A673 (cell line): Measurements from ENCODE around the gene NANOG. TPM values are rescaled to one million over a fixed set of nuclear protein-coding genes. Genes with fewer than 3 reads are reported as not detected.
"Not testable (repeated sequence)": the region's sequence is repeated elsewhere in the genome, so short reads cannot be mapped to it uniquely, and the experiment has no call there.

ENCODE experiments used
- Bru-seq: library from RNA; stranded (reverse); fragments of 400-500 nt; gene quantifications from one replicate; lab custom pipeline; 2021; lab: Mats Ljungman, UMichigan
- BruChase-seq, 2 experiments: library from RNA; stranded (reverse); fragments of 400-500 nt; gene quantifications; one replicate each; lab custom pipeline; 2021; lab: Mats Ljungman, UMichigan
- BruUV-seq: library from RNA; stranded (reverse); fragments of 400-500 nt; replicated peaks from 2 replicates; lab custom pipeline; 2021; lab: Mats Ljungman, UMichigan
- CTCF ChIA-PET: fragments of 300-600 bp; sonication (Branson Sonifier 250); formaldehyde crosslinking; loops from one replicate; lab custom pipeline; 2022; ENCODE audit warnings: antibody characterized with exemption; lab: Charles Lee
- POLR2A ChIA-PET: fragments of 300-600 bp; sonication (Branson Sonifier 250); formaldehyde crosslinking; loops from one replicate; lab custom pipeline; 2022; ENCODE audit warnings: antibody characterized with exemption; ENCODE audit not compliant: low non-redundant PET; lab: Charles Lee
- DNase-seq: peaks from one replicate; pipeline ENCODE4 v3.0.0-alpha.2; 2015; ENCODE audit warnings: low spot score
- H3K27ac ChIP-seq: fragments of 200-600 bp; sonication (generic); 2 replicates; pipeline ENCODE4 v1.5.1; 2016; ENCODE audit warnings: mixed run types, low read depth, mild to moderate bottlenecking, mixed read lengths, antibody characterized with exemption, low read length; ENCODE audit not compliant: poor library complexity, severe bottlenecking
- H3K27me3 ChIP-seq: fragments of 200-600 bp; sonication (generic); replicated peaks from 2 replicates; pipeline ENCODE4 v1.6.1; 2017; ENCODE audit warnings: mixed run types, low read depth, mild to moderate bottlenecking, mixed read lengths, antibody characterized with exemption, low read length; ENCODE audit not compliant: insufficient read depth, poor library complexity
- H3K36me3 ChIP-seq: fragments of 200-600 bp; sonication (generic); 2 replicates; pipeline ENCODE4 v1.6.1; 2016; ENCODE audit warnings: mixed run types, mild to moderate bottlenecking, mixed read lengths, antibody characterized with exemption, low read length; ENCODE audit not compliant: insufficient read depth, poor library complexity, severe bottlenecking
- H3K4me1 ChIP-seq: fragments of 200-600 bp; sonication (generic); 2 replicates; pipeline ENCODE4 v1.6.1; 2017; ENCODE audit warnings: mixed run types, mild to moderate bottlenecking, mixed read lengths, antibody characterized with exemption, low read length; ENCODE audit not compliant: insufficient read depth, poor library complexity, severe bottlenecking
- H3K4me3 ChIP-seq: fragments of 200-600 bp; sonication (generic); 2 replicates; pipeline ENCODE4 v1.5.1; 2016; ENCODE audit warnings: low read depth, mixed run types, mild to moderate bottlenecking, mixed read lengths, low read length; ENCODE audit not compliant: poor library complexity, severe bottlenecking
- H3K9me3 ChIP-seq: fragments of 200-600 bp; sonication (generic); 2 replicates; pipeline ENCODE4 v1.6.1; 2016; ENCODE audit warnings: mixed run types, low read depth, mild to moderate bottlenecking, mixed read lengths, antibody characterized with exemption, low read length; ENCODE audit not compliant: poor library complexity, severe bottlenecking
- EZH2 ChIP-seq: fragments of 200-600 bp; sonication (generic); IDR thresholded peaks from 2 replicates; pipeline ENCODE4 v1.6.1; 2017; ENCODE audit warnings: borderline replicate concordance, low read depth, mild to moderate bottlenecking, mixed read lengths, antibody characterized with exemption, low read length; ENCODE audit not compliant: poor library complexity, severe bottlenecking
- intact Hi-C: fragments of 100-400 bp; cut with micrococcal nuclease; formaldehyde crosslinking; loops from one replicate; pipeline ENCODE4 v1.10.0; 2022; ENCODE audit not compliant: unreplicated experiment
- long read RNA-seq: library from polyadenylated mRNA; stranded (forward); transcript quantifications from one replicate; pipeline ENCODE4 v2.0.0, GENCODE V29; 2022
- total RNA-seq: library from RNA; stranded (reverse); gene quantifications from 2 replicates; pipeline ENCODE4 v1.2.3, GENCODE V29; 2021
- TF ChIP-seq, protein P1 (sequence below): fragments of 300-800, 200-600 bp; sonication (generic); conservative IDR thresholded peaks from 2 replicates; pipeline ENCODE4 v1.5.1; 2017; ENCODE audit warnings: low read depth, mild to moderate bottlenecking, antibody characterized with exemption, low read length, moderate library complexity, mixed read lengths

Gene NANOG
- not detected in 2 replicates for total RNA-seq
- not detected for Bru-seq, nascent RNA
- BruChase-seq, experiment 1, labeled RNA remaining after a 2-hour chase, result percentile 8 among the genes with signal in this experiment
- BruChase-seq, experiment 2, labeled RNA remaining after a 6-hour chase, result not detected
- long read RNA-seq, result 0 reads

- BruUV-seq, POLR2A ChIA-PET, H3K4me3 ChIP-seq: not testable (repeated sequence)
These were observed at the start of gene NANOG for GRCh38 chr12:7788884-7789528. NANOG (plus strand) TSS chr12:7789402; CDS start chr12:7789615, 213 bp downstream.

GRCh38 chr12:7747246-7747645 is 42.0 kb upstream of the NANOG start, which contains the start of gene CLEC4C:
CLEC4C (minus strand) TSS chr12:7747375; CDS start chr12:7747348, 27 bp downstream.
- Histone ChIP-seq H3K27ac (no peak within 1 kb of the TSS), H3K4me3 (no peak within 1 kb of the TSS), H3K4me1 (no peaks in the 10 kb centered on the region), H3K36me3 (no peaks in the 10 kb centered on the region), H3K27me3 (no peaks in the 10 kb centered on the region), H3K9me3 (no peaks in the 10 kb centered on the region)
- DNase-seq, result no peak
- TF ChIP-seq, protein P1, sequence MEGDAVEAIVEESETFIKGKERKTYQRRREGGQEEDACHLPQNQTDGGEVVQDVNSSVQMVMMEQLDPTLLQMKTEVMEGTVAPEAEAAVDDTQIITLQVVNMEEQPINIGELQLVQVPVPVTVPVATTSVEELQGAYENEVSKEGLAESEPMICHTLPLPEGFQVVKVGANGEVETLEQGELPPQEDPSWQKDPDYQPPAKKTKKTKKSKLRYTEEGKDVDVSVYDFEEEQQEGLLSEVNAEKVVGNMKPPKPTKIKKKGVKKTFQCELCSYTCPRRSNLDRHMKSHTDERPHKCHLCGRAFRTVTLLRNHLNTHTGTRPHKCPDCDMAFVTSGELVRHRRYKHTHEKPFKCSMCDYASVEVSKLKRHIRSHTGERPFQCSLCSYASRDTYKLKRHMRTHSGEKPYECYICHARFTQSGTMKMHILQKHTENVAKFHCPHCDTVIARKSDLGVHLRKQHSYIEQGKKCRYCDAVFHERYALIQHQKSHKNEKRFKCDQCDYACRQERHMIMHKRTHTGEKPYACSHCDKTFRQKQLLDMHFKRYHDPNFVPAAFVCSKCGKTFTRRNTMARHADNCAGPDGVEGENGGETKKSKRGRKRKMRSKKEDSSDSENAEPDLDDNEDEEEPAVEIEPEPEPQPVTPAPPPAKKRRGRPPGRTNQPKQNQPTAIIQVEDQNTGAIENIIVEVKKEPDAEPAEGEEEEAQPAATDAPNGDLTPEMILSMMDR, result no peak
- TF ChIP-seq EZH2, result no peak
- no TSS peak for BruUV-seq
- POLR2A ChIA-PET, result no interaction called here
- CTCF ChIA-PET, result no interaction called here
- intact Hi-C loops, result no loop called here

More at GRCh38 chr12:7788884-7789528, at the start of gene NANOG:
- H3K27me3 ChIP-seq, DNase-seq, CTCF ChIA-PET, H3K36me3 ChIP-seq, H3K27ac ChIP-seq, H3K4me1 ChIP-seq, intact Hi-C loops, H3K9me3 ChIP-seq: not testable (repeated sequence)

GRCh38 chr12:7748852-7749251 is 40.4 kb upstream of the NANOG start:
- Histone ChIP-seq H3K4me3 (no peak overlapping the region), H3K27ac (no peak overlapping the region), H3K9me3 (no peaks in the 10 kb centered on the region), H3K36me3 (no peaks in the 10 kb centered on the region), H3K27me3 (no peaks in the 10 kb centered on the region), H3K4me1 (no peaks in the 10 kb centered on the region)
- ChIA-PET POLR2A (no interaction called here), CTCF (no interaction called here)
- DNase-seq, result no peak
- BruUV-seq, result no TSS peak
- TF ChIP-seq EZH2, result no peak
- TF ChIP-seq, protein P1, result no peak
- intact Hi-C loops, result no loop called here
